Renal pelvis (tissue), 4 donors: ENCODE results near the gene VMAC. TPM values are rescaled to one million over a fixed set of nuclear protein-coding genes. Genes with fewer than 3 reads are reported as not detected.

Experiments used
- DNase-seq: peaks from one replicate; pipeline ENCODE4 v3.0.0-alpha.2; 2013
- polyA plus RNA-seq, 3 donors: library from polyadenylated mRNA; unstranded; fragments of 120-200 nt; gene quantifications; one replicate each; pipeline ENCODE4 v1.2.1, GENCODE V29; 2013; ENCODE audit not compliant: insufficient read length in 3 of 3

VMAC gene
- polyA plus RNA-seq, 3 donors, result 4.9 to 12.2 (median 10.8) TPM

GRCh38 chr19:5949792-5950305 is 45.2 kb downstream of the VMAC start:
- DNase-seq, result no peak

GRCh38 chr19:5950741-5951140 is 46.1 kb downstream of the VMAC start:
- no peak for DNase-seq

GRCh38 chr19:5951338-5951861 is 46.7 kb downstream of the VMAC start:
- DNase-seq, result no peak

- no peak for DNase-seq
These were observed 47.7 kb downstream of the VMAC start for GRCh38 chr19:5952193-5953029.

GRCh38 chr19:5953030-5953589 is 48.4 kb downstream of the VMAC start:
- no peak for DNase-seq

- DNase-seq, result no peak
These were observed 49.1 kb downstream of the VMAC start for GRCh38 chr19:5953680-5954213.

- no peak for DNase-seq
These were observed 49.6 kb downstream of the VMAC start for GRCh38 chr19:5954293-5954692.

- no peak for DNase-seq
These were observed 50.9 kb downstream of the VMAC start for GRCh38 chr19:5955636-5955935.

- no peak for DNase-seq
These were observed 51.7 kb downstream of the VMAC start for GRCh38 chr19:5956323-5956722.

- DNase-seq, result no peak
These were observed 52.1 kb downstream of the VMAC start for GRCh38 chr19:5956728-5957127.

GRCh38 chr19:5957170-5957569 is 52.5 kb downstream of the VMAC start:
- DNase-seq, result no peak

GRCh38 chr19:5958074-5958850 is 53.6 kb downstream of the VMAC start:
- no peak for DNase-seq

- DNase-seq, result no peak
These were observed 54.1 kb downstream of the VMAC start for GRCh38 chr19:5958851-5959122.

- DNase-seq, result no peak
These were observed 54.8 kb downstream of the VMAC start for GRCh38 chr19:5959260-5960004.

Other genes with a start within 250 kb of the VMAC start
- 10 to 100 TPM; 46.3 to 58.5 (median 52.8) TPM for gene MICOS13, start 224.4 kb upstream of the VMAC start, polyA plus RNA-seq
- 10 to 100 TPM; 11.2 to 15.2 (median 11.8) TPM for gene HSD11B1L, start 223.8 kb upstream of the VMAC start, polyA plus RNA-seq
- gene RPL36, start 214.6 kb upstream of the VMAC start, polyA plus RNA-seq, result 100 to 1,000 TPM; 635 to 979 (median 767) TPM
- gene LONP1, start 184.7 kb upstream of the VMAC start, polyA plus RNA-seq, result 10 to 100 TPM; 65.4 to 79.2 (median 67.8) TPM
- gene CATSPERD, start 184.2 kb upstream of the VMAC start, polyA plus RNA-seq, result not detected
- 1 to 10 TPM; 3.0 to 6.5 (median 4.0) TPM for gene PRR22, start 120.1 kb upstream of the VMAC start, polyA plus RNA-seq
- 10 to 100 TPM; 24.9 to 45.1 (median 32.4) TPM for gene DUS3L, start 113.7 kb upstream of the VMAC start, polyA plus RNA-seq
- gene NRTN, start 99.8 kb upstream of the VMAC start, polyA plus RNA-seq, result 1 to 10 TPM; 3.7 to 5.2 (median 4.3) TPM
- 10 to 100 TPM; 12.7 to 18.2 (median 15.1) TPM for gene FUT6, start 65.2 kb upstream of the VMAC start, polyA plus RNA-seq
- under 1 TPM; 0.54 to 0.90 (median 0.64) TPM for gene FUT3, start 53.4 kb upstream of the VMAC start, polyA plus RNA-seq
- gene FUT5, start 34.3 kb upstream of the VMAC start, polyA plus RNA-seq, result under 1 TPM in 2 of 3 donors, not detected in 1; 0.06 to 0.18 TPM
- gene NDUFA11, start 1.1 kb upstream of the VMAC start, polyA plus RNA-seq, result 100 to 1,000 TPM; 174 to 222 (median 202) TPM
- 10 to 100 TPM; 38.8 to 51.9 (median 45.3) TPM for gene CAPS, start 9.4 kb downstream of the VMAC start, polyA plus RNA-seq
- 10 to 100 TPM; 68.1 to 72.5 (median 68.3) TPM for gene RANBP3, start 73.3 kb downstream of the VMAC start, polyA plus RNA-seq
- 10 to 100 TPM in 1 of 3 donors, 1 to 10 TPM in 2; 7.2 to 11.0 (median 9.7) TPM for gene RFX2, start 205.6 kb downstream of the VMAC start, polyA plus RNA-seq
- 1 to 10 TPM in 2 of 3 donors, under 1 TPM in 1; 0.75 to 2.8 (median 2.3) TPM for gene ACSBG2, start 230.8 kb downstream of the VMAC start, polyA plus RNA-seq